Endothelial cell of umbilical vein (primary cell): ENCODE measurements around the gene C16orf90. TPM values are rescaled to one million over a fixed set of nuclear protein-coding genes. Genes with fewer than 3 reads are reported as not detected.

Source experiments
- BruUV-seq: library from RNA; stranded (reverse); fragments of 400-500 nt; replicated peaks from 2 replicates; lab custom pipeline; 2021; lab: Mats Ljungman, UMichigan
- CTCF ChIA-PET: fragments of 300-600, 350-600 bp; sonication (Branson Sonifier 250); formaldehyde crosslinking; loops from one replicate; lab custom pipeline; 2021; ENCODE audit warnings: antibody characterized with exemption, inconsistent platforms; lab: Charles Lee
- POLR2A ChIA-PET: fragments of 300-600, 350-600 bp; sonication (Branson Sonifier 250); formaldehyde crosslinking; loops from one replicate; lab custom pipeline; 2021; ENCODE audit warnings: antibody characterized with exemption, inconsistent platforms; lab: Charles Lee
- DNase-seq: peaks from one replicate; pipeline ENCODE4 v3.0.0-alpha.2; 2011; ENCODE audit warnings: low read depth, low spot score
- FAIRE-seq: peaks from 2 replicates; lab custom pipeline; 2011; peaks lifted over from hg19 to GRCh38; lab: Jason Lieb, UNC
- H2AFZ ChIP-seq: 2 replicates; pipeline ENCODE4 v1.6.0; 2012; ENCODE audit warnings: low read depth, low read length, control low read depth, inconsistent platforms
- H3K27ac ChIP-seq: 2 replicates; pipeline ENCODE4 v1.5.1; 2011; ENCODE audit warnings: low read depth, mild to moderate bottlenecking, control low read depth, low read length, moderate library complexity; ENCODE audit not compliant: insufficient read depth
- H3K27me3 ChIP-seq, 2 experiments: 2 replicates each; pipeline versions ENCODE4 v1.6.0 to v1.6.1; 2011; ENCODE audit warnings: low read length in 2 of 2, mixed read lengths in 1 of 2; ENCODE audit not compliant: control insufficient read depth in 2 of 2, insufficient read depth in 2 of 2
- H3K36me3 ChIP-seq, 2 experiments: 2 replicates in 1 of 2; 3 replicates in 1 of 2; pipeline ENCODE4 v1.5.1; 2011; ENCODE audit warnings: low read length in 2 of 2, mild to moderate bottlenecking in 1 of 2, moderate library complexity in 1 of 2; ENCODE audit not compliant: control insufficient read depth in 2 of 2, insufficient read depth in 2 of 2; ENCODE audit errors: extremely low read depth in 1 of 2
- H3K4me1 ChIP-seq: 3 replicates; pipeline ENCODE4 v1.5.1; 2011; ENCODE audit warnings: mild to moderate bottlenecking, low read length; ENCODE audit not compliant: control insufficient read depth, insufficient read depth; ENCODE audit errors: extremely low read depth
- H3K4me2 ChIP-seq: 2 replicates; pipeline ENCODE4 v1.6.1; 2011; ENCODE audit warnings: low read length, control low read depth, mixed read lengths; ENCODE audit not compliant: insufficient read depth
- H3K4me3 ChIP-seq, 3 experiments: fragments of 200-600 bp in 1 of 3; sonication (generic), shearing (Covaris generic) in 1 of 3; replicated peaks in 1 of 3; 2 replicates each; pipeline ENCODE4 v1.5.1; 2011 to 2016; ENCODE audit warnings: control low read depth in 3 of 3, low read length in 3 of 3, mild to moderate bottlenecking in 2 of 3, inconsistent platforms in 1 of 3, low read depth in 1 of 3, moderate library complexity in 1 of 3; ENCODE audit not compliant: insufficient read depth in 1 of 3
- H3K79me2 ChIP-seq: 2 replicates; pipeline ENCODE4 v1.6.0; 2012; ENCODE audit warnings: low read length, inconsistent platforms; ENCODE audit not compliant: control insufficient read depth, insufficient read depth
- H3K9ac ChIP-seq: replicated peaks from 2 replicates; pipeline ENCODE3; 2011; ENCODE audit warnings: low read length, control low read depth; ENCODE audit not compliant: insufficient read depth; ENCODE audit errors: extremely low read depth
- H3K9me1 ChIP-seq: replicated peaks from 3 replicates; pipeline ENCODE4 v1.6.0; 2011; ENCODE audit warnings: mild to moderate bottlenecking, low read length; ENCODE audit not compliant: control insufficient read depth, insufficient read depth; ENCODE audit errors: extremely low read depth
- H3K9me3 ChIP-seq: replicated peaks from 2 replicates; pipeline ENCODE4 v1.5.1; 2012; ENCODE audit warnings: low read length, inconsistent platforms; ENCODE audit not compliant: control insufficient read depth, insufficient read depth
- H4K20me1 ChIP-seq: replicated peaks from 2 replicates; pipeline ENCODE3; 2011; ENCODE audit warnings: mild to moderate bottlenecking, low read length; ENCODE audit not compliant: control insufficient read depth, insufficient read depth; ENCODE audit errors: extremely low read depth
- CTCF ChIP-seq, 2 donors: IDR thresholded peaks; 1 replicate in 1 of 2; 2 replicates in 1 of 2; pipeline ENCODE4 v1.5.1; 2011; ENCODE audit warnings: low read length in 2 of 2, mild to moderate bottlenecking in 2 of 2, moderate library complexity in 2 of 2, control low read depth in 1 of 2, inconsistent platforms in 1 of 2, low read depth in 1 of 2; ENCODE audit not compliant: insufficient read depth in 1 of 2; ENCODE audit errors: extremely low read depth in 1 of 2
- EZH2 ChIP-seq: IDR thresholded peaks from 2 replicates; pipeline ENCODE4 v1.6.1; 2012; ENCODE audit warnings: borderline replicate concordance, low read depth, mild to moderate bottlenecking, moderate library complexity, low read length, inconsistent platforms; ENCODE audit not compliant: severe bottlenecking
- FOS ChIP-seq: IDR thresholded peaks from 2 replicates; pipeline ENCODE4 v1.6.1; 2011; ENCODE audit warnings: mild to moderate bottlenecking, low read length, moderate library complexity, borderline replicate concordance; ENCODE audit not compliant: insufficient read depth
- GATA2 ChIP-seq: IDR thresholded peaks from 2 replicates; pipeline ENCODE4 v1.7.0; 2011; ENCODE audit warnings: low read depth, mild to moderate bottlenecking, moderate library complexity, mixed read lengths, low read length; ENCODE audit not compliant: insufficient read length, insufficient read depth
- JUN ChIP-seq: IDR thresholded peaks from 2 replicates; pipeline ENCODE4 v1.6.1; 2011; ENCODE audit warnings: borderline replicate concordance, low read depth; ENCODE audit not compliant: insufficient read length, insufficient read depth
- MAX ChIP-seq: IDR thresholded peaks from 2 replicates; pipeline ENCODE4 v1.6.1; 2011; ENCODE audit not compliant: insufficient read depth, insufficient read length
- MYC ChIP-seq: IDR thresholded peaks from one replicate; pipeline ENCODE4 v1.6.1; 2011; ENCODE audit warnings: mild to moderate bottlenecking, low read depth, low read length
- POLR2A ChIP-seq: IDR thresholded peaks from 2 replicates; pipeline ENCODE4 v1.6.1; 2012; ENCODE audit warnings: low read depth, mild to moderate bottlenecking, control low read depth, low read length
- POLR2AphosphoS5 ChIP-seq: IDR thresholded peaks from 2 replicates; pipeline ENCODE4 v1.6.1; 2012; ENCODE audit warnings: low read depth, mild to moderate bottlenecking, control low read depth, low read length, moderate library complexity; ENCODE audit not compliant: insufficient read depth
- dilution Hi-C: fragments of 300-500 bp; cut with MboI; formaldehyde crosslinking; loops from one replicate; pipeline ENCODE4 v1.15.0; 2019; ENCODE audit warnings: low sequenced_read_pairs; ENCODE audit not compliant: extremely low pct_ligation_motif_present
- intact Hi-C: fragments of 100-400 bp; cut with micrococcal nuclease; formaldehyde crosslinking; loops from one replicate; pipeline ENCODE4 v1.10.0; 2022
- polyA plus RNA-seq, 4 experiments: library from polyadenylated mRNA; depleted of rRNA in 3 of 4; stranded (reverse) in 3 of 4; unstranded in 1 of 4; fragments of >200 nt; gene quantifications; 2 replicates each; pipeline versions ENCODE4 v1.2.1 to v1.2.3, GENCODE V29; 2011 to 2012; ENCODE audit warnings: missing spikeins in 1 of 4
- total RNA-seq: library from RNA; stranded (reverse); gene quantifications from 2 replicates; pipeline ENCODE4 v1.2.3, GENCODE V29; 2021

The C16orf90 gene
- total and polyA plus RNA-seq, 2 donors (not counting 3 experiments of a cell fraction or from before 2014, with no cell fraction given): not detected

- BruUV-seq: no TSS peak
- DNase-seq (no peak), FAIRE-seq (no peak)
- intact Hi-C loops: no loop called here
- no peaks in the 10 kb centered on the region for H3K9me1 ChIP-seq
- no peaks in the 10 kb centered on the region for H3K79me2 ChIP-seq
- H3K4me2 ChIP-seq: no peak overlapping the region
- no peak for TF ChIP-seq POLR2A
- H3K9ac ChIP-seq: no peak overlapping the region
- dilution Hi-C loops: no loop called here
- ChIA-PET CTCF (interaction anchor here (0.6 kb wide), 1 partner anchor 13 kb away, joined by 3 read pairs; the partner anchor contains the start of gene CLUAP1), POLR2A (no interaction called here)
- peaks cover 0 to 37% of the 10 kb centered on the region in 2 experiments for H3K36me3 ChIP-seq
- H3K27me3 ChIP-seq: no peaks in the 10 kb centered on the region
- no peak overlapping the region for H2AFZ ChIP-seq
- no peaks in the 10 kb centered on the region for H4K20me1 ChIP-seq
- H3K27ac ChIP-seq: no peak overlapping the region
- no peaks in the 10 kb centered on the region for H3K9me3 ChIP-seq
- no peaks in the 10 kb centered on the region for H3K4me1 ChIP-seq
- H3K4me3 ChIP-seq: no peak overlapping the region
These were observed 7.5 kb downstream of the C16orf90 start for GRCh38 chr16:3487521-3488410.

- H3K4me2 ChIP-seq: no peak overlapping the region
- dilution Hi-C loops: no loop called here
- H3K9me3 ChIP-seq: no peaks in the 10 kb centered on the region
- no peaks in the 10 kb centered on the region for H3K27me3 ChIP-seq
- no peak overlapping the region for H3K27ac ChIP-seq
- CTCF ChIA-PET: interaction anchor here (1.4 kb wide), 1 partner anchor 12 kb away, joined by 3 read pairs; no protein-coding TSS in a partner anchor
- no peak for DNase-seq
- H3K79me2 ChIP-seq: no peaks in the 10 kb centered on the region
- POLR2A ChIA-PET: no interaction called here
- peaks cover 0 to 43% of the 10 kb centered on the region in 2 experiments for H3K36me3 ChIP-seq
- TF ChIP-seq MYC (no peak), POLR2A (no peak), JUN (no peak), POLR2AphosphoS5 (no peak), EZH2 (no peak), CTCF (IDR thresholded peaks at IDR 0.05; ENCODE audit: extremely low read depth in 1 of 2, insufficient read depth in 1 of 2, low read depth in 1 of 2, low read length in 2 of 2) (no peak), FOS (no peak), GATA2 (no peak), MAX (no peak)
- no peak for FAIRE-seq
- H3K9ac ChIP-seq: no peak overlapping the region
- no peaks in the 10 kb centered on the region for H4K20me1 ChIP-seq
- no peaks in the 10 kb centered on the region for H3K4me1 ChIP-seq
- no peak overlapping the region for H2AFZ ChIP-seq
- intact Hi-C loops: no loop called here
- H3K9me1 ChIP-seq: no peaks in the 10 kb centered on the region
- no TSS peak for BruUV-seq
- H3K4me3 ChIP-seq: no peak overlapping the region
These were observed 8.6 kb downstream of the C16orf90 start for GRCh38 chr16:3486506-3487215.
